ENCODE measurements around the gene IRX6.

Gene IRX6

DNA sequence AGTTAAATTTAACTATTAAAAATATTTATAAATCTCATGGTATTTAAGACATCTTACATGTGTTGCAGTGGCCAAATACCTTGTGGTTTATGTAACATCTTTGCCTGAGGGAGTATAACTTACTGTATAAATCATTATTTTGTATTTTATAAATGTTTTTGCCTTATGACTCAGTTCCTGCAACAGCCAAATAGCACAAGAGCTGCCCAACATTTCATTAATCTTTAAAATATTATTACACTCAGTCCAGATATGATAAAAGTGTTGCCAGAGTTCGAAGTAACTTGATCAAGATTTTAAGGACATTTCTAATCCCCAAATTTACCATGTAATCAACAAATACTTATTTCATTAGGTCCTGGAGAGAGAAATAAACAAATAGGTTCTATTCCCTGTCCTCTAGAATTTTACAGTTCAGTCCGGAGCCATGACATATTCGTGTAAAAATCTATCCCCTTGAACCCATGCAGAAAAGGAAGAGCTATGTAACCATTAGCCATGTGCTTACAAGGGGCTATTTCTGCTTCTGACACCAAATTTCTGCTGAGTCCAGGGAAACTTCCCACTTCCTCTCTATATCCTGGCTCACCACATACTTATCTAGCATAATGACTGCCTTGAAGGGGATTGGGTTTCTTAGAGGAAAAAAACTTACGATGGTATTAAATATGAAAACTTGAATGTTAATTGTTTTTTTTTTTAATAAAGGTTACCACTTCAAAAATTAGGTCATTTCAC lies 44.0 kb downstream of the IRX6 start:
- no peak for DNase-seq (ENCODE audit: low read depth)

DNA sequence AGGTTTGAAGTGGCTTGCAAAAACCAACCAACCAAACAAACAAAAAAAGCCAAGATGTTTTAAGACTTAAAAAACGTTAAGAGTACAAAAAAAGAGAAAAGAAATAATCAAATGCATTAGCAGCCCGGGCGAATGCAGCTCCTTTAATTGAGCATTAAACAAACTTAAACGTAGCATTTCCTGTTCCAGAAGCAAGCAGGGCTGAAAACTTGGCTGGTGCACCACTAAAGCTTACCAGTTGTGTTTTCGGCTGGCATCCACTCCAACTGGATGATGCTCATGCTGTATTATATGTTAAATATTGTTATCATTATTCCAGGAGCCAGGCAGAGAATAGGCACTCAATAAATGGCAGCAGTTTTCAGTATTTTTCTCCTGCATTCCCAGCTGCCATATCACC lies 45.1 kb downstream of the IRX6 start:
- DNase-seq (ENCODE audit: low read depth), result no peak

DNA sequence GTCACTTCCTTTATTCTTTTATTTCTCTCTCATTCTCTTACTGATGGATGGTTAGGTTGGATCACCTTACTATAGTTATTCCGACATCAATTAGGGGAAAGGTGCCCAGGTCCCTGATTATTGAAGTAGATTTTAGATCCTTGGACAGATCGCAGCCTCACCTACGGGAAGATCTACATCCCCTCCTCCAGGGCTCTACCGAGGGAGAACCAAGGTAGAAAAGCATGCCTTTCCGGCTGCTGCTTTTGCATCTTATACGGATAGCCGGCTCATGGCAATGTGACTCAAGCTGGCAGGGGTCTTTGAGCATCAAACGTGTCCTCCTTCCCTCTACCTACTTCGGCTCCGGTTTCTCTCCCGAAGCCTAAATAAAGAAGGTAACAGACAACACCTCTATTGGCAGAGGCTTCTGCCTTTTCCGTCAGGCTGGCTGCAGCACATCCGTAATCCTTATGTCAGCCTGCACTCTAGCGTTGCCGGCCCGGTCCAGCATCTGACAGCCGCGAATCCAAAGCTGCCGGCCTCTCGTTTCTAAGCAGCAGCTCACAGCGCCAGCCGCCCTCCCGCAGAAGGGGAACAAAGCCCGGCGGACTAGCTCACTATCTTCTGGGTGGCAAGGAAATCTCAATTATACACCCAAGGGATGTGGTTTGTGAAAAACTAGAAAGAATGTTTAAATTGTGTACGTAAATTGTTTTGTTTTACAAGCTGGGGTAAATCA lies 46.9 kb downstream of the IRX6 start:
- peak; percentile 3 for DNase-seq (ENCODE audit: low read depth)

DNA sequence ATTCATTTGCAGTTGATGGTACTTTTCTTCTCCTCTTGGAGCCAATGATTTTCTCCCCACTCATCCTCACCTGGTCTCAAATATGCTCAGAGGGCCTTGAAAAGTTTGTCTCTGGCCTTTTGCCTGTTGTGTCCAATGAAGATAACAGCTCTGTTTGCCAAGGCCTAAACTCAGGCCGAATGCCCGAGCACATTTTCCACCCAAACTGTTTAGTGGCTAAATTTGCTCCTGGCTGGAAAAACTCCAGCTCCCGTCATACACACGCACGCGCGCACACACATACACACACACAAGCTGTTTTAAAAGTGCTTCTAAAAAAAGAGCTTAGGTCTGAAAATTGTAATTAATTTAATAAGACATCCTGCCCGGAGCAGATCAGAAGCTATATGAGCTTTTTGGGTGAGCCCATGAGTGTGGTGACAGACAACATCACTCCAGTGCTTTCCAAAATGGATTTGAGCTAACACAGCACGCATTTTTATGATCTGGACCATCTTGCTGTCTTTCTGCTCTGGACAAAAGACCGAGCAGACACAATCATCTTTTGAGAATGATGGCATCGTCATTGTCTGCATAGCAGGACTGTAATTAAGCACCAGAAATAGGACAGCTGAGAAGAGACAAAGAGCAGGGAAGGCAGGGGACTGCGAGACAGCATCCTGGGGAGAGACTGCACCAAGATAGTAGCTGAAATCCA lies 48.9 kb downstream of the IRX6 start:
- no peak for DNase-seq (ENCODE audit: low read depth)

DNA sequence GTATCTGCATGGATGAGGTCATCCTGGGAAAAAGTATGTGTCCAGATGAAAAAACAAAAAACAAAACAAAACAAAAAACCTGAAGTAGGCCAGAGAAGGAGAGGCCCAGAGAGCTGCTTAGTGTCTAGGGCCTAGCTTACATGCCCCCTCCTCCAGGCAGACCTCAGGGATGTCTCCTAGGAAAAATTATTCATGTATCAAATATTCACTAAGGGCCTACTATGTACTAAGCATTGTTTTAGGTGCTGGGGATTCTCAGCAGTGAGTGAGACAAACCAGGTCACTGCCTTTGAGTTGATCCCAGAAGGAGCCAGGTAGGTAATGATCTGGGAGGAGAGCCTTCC lies 49.5 kb downstream of the IRX6 start:
- no peak for DNase-seq (ENCODE audit: low read depth)

DNA sequence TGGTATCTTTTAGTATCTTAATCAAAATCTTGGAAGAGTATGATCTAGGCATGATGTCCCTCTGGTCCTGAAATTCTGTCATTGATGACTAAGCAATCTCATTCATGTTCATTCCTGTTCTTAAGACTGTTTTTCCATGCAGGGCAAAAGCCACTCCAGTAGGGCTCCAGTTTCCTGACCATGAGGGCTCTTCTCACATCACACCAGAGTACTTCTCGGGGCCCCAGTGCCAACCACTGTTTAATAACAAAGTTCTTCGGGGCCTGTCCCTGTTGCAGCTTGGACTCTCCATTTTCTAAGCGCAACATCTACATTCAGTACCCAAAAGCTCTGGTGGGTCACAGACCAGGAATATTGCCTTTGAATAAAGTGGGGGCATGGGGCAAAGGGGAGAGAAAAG lies 52.0 kb downstream of the IRX6 start:
- DNase-seq (ENCODE audit: low read depth), result no peak

DNA sequence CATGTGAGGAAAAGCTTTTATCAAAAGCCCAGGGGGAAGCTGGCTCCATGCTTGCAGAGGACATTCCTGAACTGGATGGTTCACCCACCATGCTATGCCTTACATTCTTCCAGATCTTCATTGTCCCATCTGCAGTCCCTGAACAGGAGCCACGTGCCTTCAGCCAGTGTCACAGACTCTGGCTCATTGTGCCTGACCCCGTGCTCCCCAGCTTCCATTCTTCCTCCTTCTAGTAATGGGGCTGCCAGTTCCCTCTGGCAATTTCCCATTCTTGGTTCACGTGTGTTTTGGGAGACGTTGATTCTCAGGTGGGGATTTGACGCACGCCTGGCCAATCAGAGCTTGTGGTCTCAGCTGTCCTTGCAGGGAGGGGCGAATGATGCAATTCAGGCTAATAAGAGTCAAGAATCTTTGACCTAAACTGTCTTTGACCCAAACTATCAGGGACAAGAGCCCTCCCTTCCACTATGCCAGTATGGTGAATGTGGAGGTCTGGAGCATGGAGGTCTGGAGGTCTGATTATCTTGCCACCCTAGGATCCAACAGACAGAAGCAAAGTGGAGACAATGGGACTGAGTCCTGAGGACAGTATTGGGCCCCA lies 52.7 kb downstream of the IRX6 start:
- DNase-seq (ENCODE audit: low read depth), result no peak

DNA sequence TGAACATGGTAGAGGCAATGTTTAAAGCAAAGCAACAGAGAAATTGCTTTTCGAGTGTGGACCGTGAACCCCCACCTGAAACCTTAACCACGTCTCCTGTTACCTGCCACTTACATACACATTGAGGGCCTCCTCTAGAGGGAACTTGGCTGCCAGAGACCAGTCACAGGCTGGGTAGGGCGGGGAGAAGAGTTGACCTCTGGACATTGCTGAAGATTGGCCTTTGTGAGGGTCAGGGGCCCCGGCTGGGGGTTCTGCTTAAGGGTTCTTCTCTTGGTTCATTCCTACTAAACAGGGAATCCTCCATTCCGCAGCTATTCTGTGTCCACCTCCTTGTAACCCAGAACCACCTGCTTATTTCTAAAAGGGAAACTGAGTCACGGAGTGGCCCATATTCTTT lies 53.8 kb downstream of the IRX6 start:
- DNase-seq (ENCODE audit: low read depth), result no peak

DNA sequence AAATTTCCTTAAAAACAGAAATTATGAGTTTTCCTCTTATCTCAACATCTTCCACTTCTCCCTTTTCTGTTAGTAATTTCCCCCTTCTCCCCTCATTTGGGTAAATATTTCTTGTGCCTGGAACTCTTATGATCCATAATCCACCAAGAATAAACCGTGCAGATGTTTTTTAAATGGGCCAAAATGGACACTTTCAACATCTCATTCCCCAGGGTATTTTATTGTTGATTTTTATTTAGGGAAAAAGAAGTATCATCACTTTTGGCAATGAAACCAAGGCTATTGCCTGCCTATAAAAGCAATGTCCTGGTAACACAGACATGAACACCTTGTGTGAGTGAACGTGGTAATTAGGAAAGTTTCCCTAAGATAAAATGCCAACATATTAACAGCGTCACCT lies 54.6 kb downstream of the IRX6 start:
- no peak for DNase-seq (ENCODE audit: low read depth)

DNA sequence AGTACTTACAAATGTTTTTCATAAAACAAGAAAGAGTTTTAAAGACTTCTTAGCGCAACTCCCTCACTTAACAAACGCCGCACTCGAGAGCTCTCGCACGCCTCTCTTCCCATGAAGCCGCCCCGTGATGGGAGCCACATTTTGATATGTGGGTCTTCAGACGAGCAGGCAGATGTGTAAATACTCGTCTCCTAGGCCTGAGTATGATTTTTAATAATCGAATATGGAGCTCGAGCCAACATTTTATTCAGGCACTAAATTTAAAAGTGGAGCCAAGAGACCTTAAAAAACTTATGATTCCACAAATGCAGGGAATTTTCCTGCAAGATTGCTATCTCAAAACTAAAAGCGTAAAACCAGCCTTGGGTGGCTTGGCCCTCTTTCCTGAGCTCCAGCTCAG lies 55.4 kb downstream of the IRX6 start:
- no peak for DNase-seq (ENCODE audit: low read depth)

DNA sequence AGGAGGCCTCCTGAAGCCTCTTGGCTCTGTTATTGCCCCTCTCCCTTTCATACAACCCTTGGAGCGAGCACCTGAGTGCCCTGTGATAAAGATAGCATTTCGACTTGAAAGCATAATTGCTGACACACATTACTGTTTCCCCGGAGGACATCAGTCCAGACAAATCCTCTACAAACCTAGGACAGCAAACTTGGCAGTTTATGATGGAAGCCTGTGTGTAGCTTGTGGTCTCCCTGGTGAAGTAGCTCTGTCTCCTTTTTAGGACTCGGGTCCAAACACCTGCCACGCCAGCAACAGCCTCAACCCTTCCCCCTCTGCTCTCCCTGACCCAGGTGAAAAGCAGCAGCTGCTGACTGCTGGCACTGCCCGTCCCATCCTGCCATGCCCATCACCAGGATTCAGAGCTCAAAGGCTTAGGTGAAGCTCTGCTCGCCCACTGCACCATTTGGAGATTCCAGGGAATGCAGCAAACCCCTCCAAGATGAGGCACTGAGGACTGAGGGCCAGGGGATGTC lies 55.9 kb downstream of the IRX6 start:
- no peak for DNase-seq (ENCODE audit: low read depth)
